ENCODE data around the gene ATG7. TPM values are rescaled to one million over a fixed set of nuclear protein-coding genes. Genes with fewer than 3 reads are reported as not detected.

ATG7 gene
- polyA plus RNA-seq, 1 donor (not counting 4 experiments of a cell fraction or from before 2014, with no cell fraction given), result 27.9 TPM

GRCh38 chr3:11349446-11349845 is 77.2 kb downstream of the ATG7 start:
- peaks cover 3 to 12% of the 10 kb centered on the region in 2 experiments for H3K36me3 ChIP-seq (ENCODE audit: control insufficient read depth in 2 of 2, extremely low read depth in 1 of 2, insufficient read depth in 2 of 2, low read length in 2 of 2)
- no peaks in the 10 kb centered on the region for H3K9me1 ChIP-seq (ENCODE audit: control insufficient read depth, extremely low read depth, insufficient read depth, low read length)
- no peaks in the 10 kb centered on the region for H3K79me2 ChIP-seq (ENCODE audit: control insufficient read depth, insufficient read depth, low read length)
- DNase-seq (ENCODE audit: low read depth, low spot score), result no peak
- H3K9me3 ChIP-seq (ENCODE audit: control insufficient read depth, low read depth, low read length), result no peaks in the 10 kb centered on the region
- no peak overlapping the region for H3K4me2 ChIP-seq (ENCODE audit: control insufficient read depth, extremely low read depth, insufficient read depth, low read depth, low read length)
- dilution Hi-C loops (cut with MboI; ENCODE audit: extremely low pct_ligation_motif_present, low sequenced_read_pairs), result no loop called here
- H3K4me1 ChIP-seq (ENCODE audit: control insufficient read depth, extremely low read depth, insufficient read depth, low read length), result no peaks in the 10 kb centered on the region
- FAIRE-seq, result no peak
- H3K27ac ChIP-seq (ENCODE audit: control insufficient read depth, insufficient read depth, low read length), result no peak overlapping the region
- no peak overlapping the region for H3K4me3 ChIP-seq (ENCODE audit: control insufficient read depth in 2 of 3, extremely low read depth in 1 of 3, insufficient read depth in 2 of 3, low read depth in 1 of 3, low read length in 3 of 3)
- no peaks in the 10 kb centered on the region for H3K27me3 ChIP-seq (ENCODE audit: control insufficient read depth, extremely low read depth, insufficient read depth, low read length)
- no peak overlapping the region for H3K9ac ChIP-seq (ENCODE audit: control insufficient read depth, extremely low read depth, insufficient read depth, low read length)
- no peak for TF ChIP-seq CTCF (optimal IDR thresholded peaks at IDR 0.05 in 1 of 3, IDR thresholded peaks at IDR 0.05 in 1 of 3, conservative IDR thresholded peaks at IDR 0.05 in 1 of 3; ENCODE audit: extremely low read depth in 1 of 3, insufficient read depth in 2 of 3, low read length in 3 of 3)
- no peak overlapping the region for H2AFZ ChIP-seq (ENCODE audit: control insufficient read depth, low read length)
- no peaks in the 10 kb centered on the region for H4K20me1 ChIP-seq (ENCODE audit: control insufficient read depth, extremely low read depth, insufficient read depth, low read length)

GRCh38 chr3:11350374-11350773 is 78.2 kb downstream of the ATG7 start:
- no peaks in the 10 kb centered on the region for H3K79me2 ChIP-seq (ENCODE audit: control insufficient read depth, insufficient read depth, low read length)
- no peak overlapping the region for H3K4me2 ChIP-seq (ENCODE audit: control insufficient read depth, extremely low read depth, insufficient read depth, low read depth, low read length)
- H4K20me1 ChIP-seq (ENCODE audit: control insufficient read depth, extremely low read depth, insufficient read depth, low read length), result no peaks in the 10 kb centered on the region
- H3K4me3 ChIP-seq (ENCODE audit: control insufficient read depth in 2 of 3, extremely low read depth in 1 of 3, insufficient read depth in 2 of 3, low read depth in 1 of 3, low read length in 3 of 3), result no peak overlapping the region
- no peak overlapping the region for H3K9ac ChIP-seq (ENCODE audit: control insufficient read depth, extremely low read depth, insufficient read depth, low read length)
- H3K4me1 ChIP-seq (ENCODE audit: control insufficient read depth, extremely low read depth, insufficient read depth, low read length), result no peaks in the 10 kb centered on the region
- dilution Hi-C loops (cut with MboI; ENCODE audit: extremely low pct_ligation_motif_present, low sequenced_read_pairs), result no loop called here
- TF ChIP-seq EZH2 (IDR thresholded peaks at IDR 0.05; ENCODE audit: low read length) (no peak), CTCF (optimal IDR thresholded peaks at IDR 0.05 in 1 of 3, IDR thresholded peaks at IDR 0.05 in 1 of 3, conservative IDR thresholded peaks at IDR 0.05 in 1 of 3; ENCODE audit: extremely low read depth in 1 of 3, insufficient read depth in 2 of 3, low read length in 3 of 3) (no peak)
- no peaks in the 10 kb centered on the region for H3K9me3 ChIP-seq (ENCODE audit: control insufficient read depth, low read depth, low read length)
- H3K36me3 ChIP-seq (ENCODE audit: control insufficient read depth in 2 of 2, extremely low read depth in 1 of 2, insufficient read depth in 2 of 2, low read length in 2 of 2), result peaks cover 2 to 12% of the 10 kb centered on the region in 2 experiments
- no peaks in the 10 kb centered on the region for H3K27me3 ChIP-seq (ENCODE audit: control insufficient read depth, extremely low read depth, insufficient read depth, low read length)
- no peaks in the 10 kb centered on the region for H3K9me1 ChIP-seq (ENCODE audit: control insufficient read depth, extremely low read depth, insufficient read depth, low read length)
- H3K27ac ChIP-seq (ENCODE audit: control insufficient read depth, insufficient read depth, low read length), result no peak overlapping the region
- DNase-seq (ENCODE audit: low read depth, low spot score) (no peak), FAIRE-seq (no peak)
- no peak overlapping the region for H2AFZ ChIP-seq (ENCODE audit: control insufficient read depth, low read length)

Data from keratinocyte (primary cell).